ENCODE measurements around the gene CIBAR2.

Gene CIBAR2

GRCh38 chr16:85152414-85153030, 40.2 kb upstream of the CIBAR2 start:
- Histone ChIP-seq H3K4me3 (ENCODE audit: low read depth, low read length) (no peak overlapping the region), H2AFZ (no peak overlapping the region), H3K4me1 (peaks cover 44% of the 10 kb centered on the region), H3K27me3 (ENCODE audit: control insufficient read depth, insufficient read depth, low read length) (no peaks in the 10 kb centered on the region), H3K9ac (no peak overlapping the region), H3K36me3 (ENCODE audit: control insufficient read depth, insufficient read depth, low read length) (no peaks in the 10 kb centered on the region), H3K4me2 (ENCODE audit: low read length) (no peak overlapping the region), H3K79me2 (no peaks in the 10 kb centered on the region), H3K27ac (peak overlapping the region; percentile 70), H3K9me3 (ENCODE audit: control insufficient read depth, low read length) (no peaks in the 10 kb centered on the region)
- TF ChIP-seq, protein P1, sequence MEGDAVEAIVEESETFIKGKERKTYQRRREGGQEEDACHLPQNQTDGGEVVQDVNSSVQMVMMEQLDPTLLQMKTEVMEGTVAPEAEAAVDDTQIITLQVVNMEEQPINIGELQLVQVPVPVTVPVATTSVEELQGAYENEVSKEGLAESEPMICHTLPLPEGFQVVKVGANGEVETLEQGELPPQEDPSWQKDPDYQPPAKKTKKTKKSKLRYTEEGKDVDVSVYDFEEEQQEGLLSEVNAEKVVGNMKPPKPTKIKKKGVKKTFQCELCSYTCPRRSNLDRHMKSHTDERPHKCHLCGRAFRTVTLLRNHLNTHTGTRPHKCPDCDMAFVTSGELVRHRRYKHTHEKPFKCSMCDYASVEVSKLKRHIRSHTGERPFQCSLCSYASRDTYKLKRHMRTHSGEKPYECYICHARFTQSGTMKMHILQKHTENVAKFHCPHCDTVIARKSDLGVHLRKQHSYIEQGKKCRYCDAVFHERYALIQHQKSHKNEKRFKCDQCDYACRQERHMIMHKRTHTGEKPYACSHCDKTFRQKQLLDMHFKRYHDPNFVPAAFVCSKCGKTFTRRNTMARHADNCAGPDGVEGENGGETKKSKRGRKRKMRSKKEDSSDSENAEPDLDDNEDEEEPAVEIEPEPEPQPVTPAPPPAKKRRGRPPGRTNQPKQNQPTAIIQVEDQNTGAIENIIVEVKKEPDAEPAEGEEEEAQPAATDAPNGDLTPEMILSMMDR (IDR thresholded peaks at IDR 0.05), result no peak

GRCh38 chr16:85151603-85152413, 39.5 kb upstream of the CIBAR2 start:
- Histone ChIP-seq H3K27me3 (ENCODE audit: control insufficient read depth, insufficient read depth, low read length) (no peaks in the 10 kb centered on the region), H3K36me3 (ENCODE audit: control insufficient read depth, insufficient read depth, low read length) (no peaks in the 10 kb centered on the region), H2AFZ (peak overlapping the region; percentile 61), H3K4me2 (ENCODE audit: low read length) (no peak overlapping the region), H3K9me3 (ENCODE audit: control insufficient read depth, low read length) (no peaks in the 10 kb centered on the region), H3K27ac (peak overlapping the region; percentile 70), H3K9ac (peak overlapping the region; percentile 5), H3K4me3 (ENCODE audit: low read depth, low read length) (no peak overlapping the region), H3K79me2 (no peaks in the 10 kb centered on the region), H3K4me1 (peaks cover 49% of the 10 kb centered on the region)
- TF ChIP-seq, protein P1 (IDR thresholded peaks at IDR 0.05), result no peak

DNA sequence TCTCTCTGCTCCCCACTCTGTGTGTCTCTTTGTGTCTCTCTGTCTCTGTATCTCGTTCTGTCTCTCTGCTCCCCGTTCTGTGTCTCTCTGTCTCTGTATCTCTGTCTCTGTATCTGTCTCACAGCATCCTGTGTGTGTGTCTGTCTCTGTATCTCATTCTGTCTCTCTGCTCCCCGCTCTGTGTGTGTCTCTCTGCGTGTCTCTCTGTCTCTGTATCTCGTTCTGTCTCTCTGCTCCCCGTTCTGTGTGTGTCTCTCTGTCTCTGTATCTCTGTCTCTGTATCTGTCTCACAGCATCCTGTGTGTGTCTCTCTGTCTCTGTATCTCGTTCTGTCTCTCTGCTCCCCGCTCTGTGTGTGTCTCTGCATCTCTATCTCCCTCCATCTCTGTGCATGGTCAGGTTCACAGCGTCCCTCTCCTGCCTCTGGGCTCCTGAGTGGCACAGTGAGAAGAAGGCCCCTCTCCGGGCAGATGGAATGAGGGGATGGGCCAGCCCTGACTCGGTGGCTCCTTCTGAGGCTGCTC, 38.9 kb upstream of the CIBAR2 start:
- Histone ChIP-seq H3K27ac (peak overlapping the region; percentile 70), H3K36me3 (ENCODE audit: control insufficient read depth, insufficient read depth, low read length) (no peaks in the 10 kb centered on the region), H3K4me1 (peaks cover 56% of the 10 kb centered on the region), H3K79me2 (no peaks in the 10 kb centered on the region), H3K27me3 (ENCODE audit: control insufficient read depth, insufficient read depth, low read length) (no peaks in the 10 kb centered on the region), H3K9ac (peak overlapping the region; percentile 5), H3K9me3 (ENCODE audit: control insufficient read depth, low read length) (no peaks in the 10 kb centered on the region), H3K4me2 (ENCODE audit: low read length) (no peak overlapping the region), H3K4me3 (ENCODE audit: low read depth, low read length) (no peak overlapping the region), H2AFZ (peak overlapping the region; percentile 61)
- TF ChIP-seq, protein P1 (IDR thresholded peaks at IDR 0.05), result no peak

DNA sequence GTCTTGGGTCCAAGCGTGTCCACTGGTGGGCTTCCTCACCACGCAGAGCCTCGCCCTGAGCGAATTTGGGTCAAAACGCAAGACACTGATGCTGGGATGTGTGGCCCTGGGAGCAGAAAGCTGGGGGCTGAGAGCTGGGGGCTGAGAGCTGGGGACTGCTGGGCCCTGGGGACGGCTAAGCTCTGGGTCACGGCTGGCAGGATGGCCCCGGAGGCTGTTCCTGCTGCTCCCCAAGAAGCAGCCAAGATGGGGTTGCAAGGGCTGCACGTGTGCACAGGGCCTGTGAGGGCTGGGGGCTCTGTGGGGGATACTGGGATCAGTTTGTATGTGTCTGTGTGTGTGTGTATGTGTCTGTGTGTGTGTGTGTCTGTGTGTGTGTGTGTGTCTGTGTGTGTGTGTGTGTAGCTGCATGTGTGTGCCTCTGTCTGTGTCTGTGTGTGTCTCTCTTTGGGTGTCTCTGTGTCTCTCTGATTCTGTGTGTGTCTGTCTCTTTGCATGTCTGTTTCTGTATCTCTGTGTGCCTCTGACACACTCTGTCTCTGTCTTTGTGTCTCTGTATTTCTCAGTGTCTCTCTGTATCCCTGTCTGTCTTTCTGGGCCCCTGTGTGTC, 38.2 kb upstream of the CIBAR2 start:
- H3K27me3 ChIP-seq (ENCODE audit: control insufficient read depth, insufficient read depth, low read length), result no peaks in the 10 kb centered on the region
- no peak overlapping the region for H3K9ac ChIP-seq
- peak overlapping the region; percentile 95 for H3K27ac ChIP-seq
- no peak overlapping the region for H3K4me2 ChIP-seq (ENCODE audit: low read length)
- peaks cover 63% of the 10 kb centered on the region for H3K4me1 ChIP-seq
- no peaks in the 10 kb centered on the region for H3K36me3 ChIP-seq (ENCODE audit: control insufficient read depth, insufficient read depth, low read length)
- H2AFZ ChIP-seq, result no peak overlapping the region
- no peak overlapping the region for H3K4me3 ChIP-seq (ENCODE audit: low read depth, low read length)
- no peaks in the 10 kb centered on the region for H3K79me2 ChIP-seq
- TF ChIP-seq, protein P1 (IDR thresholded peaks at IDR 0.05), result no peak
- H3K9me3 ChIP-seq (ENCODE audit: control insufficient read depth, low read length), result no peaks in the 10 kb centered on the region
